OCI-LY3 (cell line): Measurements from ENCODE around the gene TEX14.

Experiments
- CTCF ChIP-seq: fragments of 200-600, 300-600 bp; sonication (generic); IDR thresholded peaks from 2 replicates; pipeline ENCODE4 v1.5.1; 2014; ENCODE audit warnings: antibody characterized with exemption, low read length, low read depth
- EZH2phosphoT487 ChIP-seq: fragments of 200-600 bp; shearing (Covaris generic); IDR thresholded peaks from 2 replicates; pipeline ENCODE4 v1.6.1; 2018; ENCODE audit warnings: antibody characterized with exemption, mixed run types, low read depth

- TF ChIP-seq CTCF: no peak
- no peak for TF ChIP-seq EZH2phosphoT487
These were observed 177.7 kb downstream of the TEX14 start, which contains the start of gene MTMR4 for GRCh38 chr17:58513965-58514769.
